HG03442 (cell line): ENCODE measurements around the gene TNIP1.

Source experiments
- ATAC-seq: cut with Tn5 transposase; IDR thresholded peaks from one replicate; pipeline ENCODE4 v1.9.1; 2021; ENCODE audit warnings: mild to moderate bottlenecking, moderate library complexity; ENCODE audit not compliant: unreplicated experiment

Gene TNIP1

DNA sequence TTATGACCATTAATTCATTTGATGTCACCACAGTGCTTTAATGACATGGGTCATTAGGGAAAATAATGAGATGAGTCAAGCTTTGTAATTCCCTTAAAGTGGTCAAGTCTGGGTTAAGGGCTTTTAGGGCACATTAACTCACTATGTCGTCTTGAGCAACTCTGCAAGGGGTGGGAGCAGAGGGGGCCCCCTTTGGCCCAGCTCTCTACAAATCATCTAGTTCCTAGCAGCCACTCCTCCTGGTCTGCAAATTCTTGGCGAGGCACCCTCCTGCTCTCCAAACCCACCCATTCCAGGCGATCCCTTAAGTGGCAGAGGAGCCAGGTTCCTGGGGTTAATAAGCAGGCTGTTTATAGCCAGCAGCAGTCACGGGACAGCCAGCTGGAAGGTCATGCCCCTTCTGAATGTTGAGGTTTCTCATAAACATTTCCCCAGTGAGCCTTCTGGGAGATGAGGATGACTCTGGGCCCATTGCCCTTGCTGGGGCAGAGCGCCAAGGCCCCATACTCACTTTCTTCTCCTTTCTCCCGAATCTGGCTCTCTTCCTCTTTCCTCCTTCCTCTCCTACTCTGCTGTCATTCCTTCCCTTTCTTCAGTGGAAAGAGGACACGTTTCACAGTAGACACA is 74.8 kb downstream of the TNIP1 start:
- no peak for ATAC-seq

DNA sequence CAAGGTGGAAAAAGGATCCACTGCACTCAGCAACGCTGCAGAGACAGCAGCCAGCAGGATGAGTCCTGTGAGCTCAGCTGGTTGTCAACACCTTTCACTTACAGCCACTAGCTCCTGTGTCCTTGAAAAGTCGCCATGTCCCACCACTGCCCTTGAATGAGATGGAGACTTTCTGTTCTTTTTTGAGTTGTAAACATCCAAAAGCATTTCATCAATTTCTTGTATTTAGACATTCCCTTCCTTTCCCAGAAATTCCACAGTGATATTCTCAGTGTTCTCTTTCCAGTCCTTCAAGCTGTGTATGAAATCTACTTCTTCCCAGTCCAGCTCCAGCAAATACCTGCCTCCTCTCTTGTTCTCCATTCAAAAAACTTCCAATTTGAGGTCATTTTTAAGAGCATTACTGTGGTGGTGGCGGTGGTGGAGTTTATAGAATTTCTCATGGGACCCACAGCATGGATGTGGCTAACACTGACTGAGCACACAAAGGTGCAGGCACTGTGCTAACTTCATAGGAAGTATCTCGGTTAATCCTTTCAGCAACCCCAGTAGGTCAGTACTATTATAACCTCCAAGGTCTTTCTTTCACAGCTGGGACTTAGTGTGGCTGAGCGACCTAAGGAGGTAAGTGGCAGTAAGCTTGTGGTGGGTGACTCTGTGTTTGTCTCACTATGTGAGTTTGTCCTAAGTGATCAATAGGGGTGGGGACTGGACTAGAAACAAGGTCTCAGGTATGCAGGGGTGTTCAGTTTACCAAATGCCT is 75.5 kb downstream of the TNIP1 start:
- no peak for ATAC-seq

DNA sequence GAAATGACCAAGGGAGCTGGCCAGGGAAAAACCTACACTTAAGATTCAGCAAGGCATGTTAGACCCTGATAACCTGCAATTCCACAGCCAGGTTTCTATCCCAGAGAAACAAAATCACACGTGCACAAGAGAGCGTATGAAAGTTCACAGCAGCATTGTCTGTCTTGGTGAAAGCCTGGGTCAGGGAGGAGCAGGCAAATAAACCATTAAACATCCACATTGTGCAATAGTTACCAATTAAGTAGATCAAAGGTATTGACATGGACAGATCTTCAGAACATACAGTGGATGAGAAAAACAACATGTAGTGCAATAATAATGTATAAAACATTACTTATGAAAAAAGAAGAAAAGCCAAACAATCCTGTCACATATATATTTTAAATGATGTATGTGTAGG is 76.3 kb downstream of the TNIP1 start:
- no peak for ATAC-seq

DNA sequence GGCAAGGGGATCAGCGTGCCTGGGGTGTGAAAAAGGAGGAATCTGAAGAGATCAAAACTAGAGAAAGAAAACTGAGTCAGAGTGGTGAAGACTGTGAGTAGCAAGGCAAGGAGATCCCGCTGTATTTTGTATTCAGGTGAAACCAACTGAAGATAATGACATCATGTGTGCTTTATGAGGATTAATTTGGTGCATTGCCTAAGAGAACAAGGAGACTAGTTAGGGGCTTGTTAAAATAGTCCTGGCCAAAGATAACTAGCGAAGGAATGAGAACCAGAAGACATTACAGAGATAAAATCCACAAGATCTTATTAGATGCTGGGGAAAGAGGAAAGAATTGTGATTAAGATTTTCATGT is 77.4 kb downstream of the TNIP1 start:
- ATAC-seq = no peak

DNA sequence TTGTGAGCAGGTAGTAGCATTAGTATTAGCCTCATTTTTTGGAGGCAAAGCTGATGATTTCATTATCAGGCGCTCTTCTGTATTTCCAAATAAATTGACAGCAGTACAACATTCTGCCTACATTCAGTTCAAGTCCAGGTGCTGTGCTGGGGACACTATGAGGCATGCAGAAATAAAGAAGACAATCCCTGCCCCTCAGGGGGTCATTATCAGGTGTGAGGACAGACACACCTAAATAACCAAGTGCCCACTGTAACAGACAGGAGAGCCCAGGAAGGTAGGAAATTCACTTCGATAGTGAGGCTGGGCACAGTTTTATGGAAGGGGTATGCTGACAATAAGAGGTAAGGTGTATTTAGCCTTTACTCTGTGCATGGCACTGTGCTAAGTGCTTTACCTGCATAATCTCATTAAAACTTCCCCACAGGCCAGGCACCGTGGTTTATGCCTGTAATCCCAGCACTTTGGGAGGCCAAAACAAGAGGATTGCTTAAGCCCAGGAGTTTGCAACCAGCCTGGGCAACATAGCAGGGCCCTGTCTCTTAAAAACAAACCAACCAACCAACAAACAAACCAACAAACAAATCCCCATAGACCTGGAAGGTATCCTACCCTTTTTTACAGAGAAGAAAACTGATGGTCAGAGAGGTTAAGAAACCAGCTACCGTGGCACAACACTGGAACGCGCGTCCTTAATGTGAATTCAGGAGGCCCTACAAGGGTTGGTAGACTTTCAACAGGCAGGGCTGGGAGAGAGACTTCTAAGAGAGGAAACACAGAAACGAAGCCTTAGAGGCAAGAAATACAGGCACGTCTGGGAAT is 77.9 kb downstream of the TNIP1 start:
- ATAC-seq = no peak

DNA sequence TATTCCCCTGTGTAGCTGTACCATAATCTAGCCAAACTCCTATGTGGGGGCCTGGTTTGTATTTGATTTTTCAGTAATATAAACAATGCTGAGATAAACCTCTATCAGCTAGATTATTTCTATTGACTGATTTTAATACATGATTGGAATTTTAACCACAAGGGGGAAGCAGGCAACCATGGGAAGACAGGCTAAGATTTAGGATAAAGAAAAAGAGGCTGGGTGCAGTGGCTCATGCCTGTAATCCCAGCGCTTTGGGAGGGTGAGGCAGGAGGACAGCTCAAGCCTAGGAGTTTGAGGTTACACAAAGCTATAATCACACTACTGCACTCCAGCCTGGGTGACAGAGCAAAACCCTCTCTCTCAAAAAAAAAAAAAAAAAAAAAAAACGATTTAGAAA is 78.6 kb downstream of the TNIP1 start:
- no peak for ATAC-seq

DNA sequence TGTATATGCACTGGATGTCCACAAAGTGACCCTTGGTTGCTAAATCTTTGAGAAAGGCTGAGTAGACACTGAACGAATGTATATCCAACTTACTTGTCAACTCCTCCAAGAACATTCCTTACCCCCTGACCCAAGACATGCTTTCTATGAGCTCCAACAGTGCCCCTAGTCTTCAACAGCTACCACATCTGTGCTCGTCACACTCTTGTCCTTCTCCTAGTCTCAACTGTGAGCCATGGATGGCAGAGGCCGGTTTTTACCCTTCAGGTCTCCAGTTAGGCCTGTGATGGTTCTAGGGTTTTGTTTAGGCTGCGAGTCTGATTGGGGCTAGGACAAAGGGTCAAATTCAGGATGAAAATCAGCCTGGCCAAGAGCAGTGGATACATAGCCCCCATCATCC is 79.4 kb downstream of the TNIP1 start:
- no peak for ATAC-seq

DNA sequence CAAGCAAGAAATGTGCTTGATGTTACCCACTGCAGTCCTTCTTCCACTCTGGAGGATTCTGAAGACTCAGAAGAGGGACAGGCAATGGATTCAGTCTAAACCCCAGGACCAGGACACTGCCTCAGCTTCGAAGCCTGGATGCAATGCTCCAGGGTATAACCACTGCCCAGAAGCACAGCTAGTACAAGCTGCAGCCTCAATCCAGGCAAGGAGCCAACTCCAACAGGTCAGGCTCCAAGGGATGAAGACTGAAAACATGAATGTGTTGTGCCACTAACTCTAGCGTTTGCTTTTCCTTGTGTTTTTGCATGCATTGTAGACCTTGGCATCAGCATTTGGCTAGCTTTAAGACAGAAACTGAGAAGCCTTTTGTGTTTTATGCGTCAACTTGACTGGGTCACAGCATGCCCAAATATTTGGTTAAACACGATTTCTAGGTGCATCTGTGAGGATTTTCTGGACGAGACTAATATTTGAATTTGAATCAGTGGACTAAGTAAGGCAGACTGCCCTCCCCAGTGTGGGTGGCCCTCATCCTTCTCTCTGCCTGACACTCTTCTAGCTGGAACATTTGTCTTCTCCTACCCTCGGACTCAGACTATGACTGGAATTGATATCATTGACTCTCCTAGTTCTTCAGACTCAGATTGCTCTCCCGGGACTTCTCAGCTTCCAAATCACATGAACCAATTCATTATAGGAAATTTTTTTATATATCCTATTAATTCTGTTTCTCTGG is 81.0 kb downstream of the TNIP1 start:
- ATAC-seq = no peak

DNA sequence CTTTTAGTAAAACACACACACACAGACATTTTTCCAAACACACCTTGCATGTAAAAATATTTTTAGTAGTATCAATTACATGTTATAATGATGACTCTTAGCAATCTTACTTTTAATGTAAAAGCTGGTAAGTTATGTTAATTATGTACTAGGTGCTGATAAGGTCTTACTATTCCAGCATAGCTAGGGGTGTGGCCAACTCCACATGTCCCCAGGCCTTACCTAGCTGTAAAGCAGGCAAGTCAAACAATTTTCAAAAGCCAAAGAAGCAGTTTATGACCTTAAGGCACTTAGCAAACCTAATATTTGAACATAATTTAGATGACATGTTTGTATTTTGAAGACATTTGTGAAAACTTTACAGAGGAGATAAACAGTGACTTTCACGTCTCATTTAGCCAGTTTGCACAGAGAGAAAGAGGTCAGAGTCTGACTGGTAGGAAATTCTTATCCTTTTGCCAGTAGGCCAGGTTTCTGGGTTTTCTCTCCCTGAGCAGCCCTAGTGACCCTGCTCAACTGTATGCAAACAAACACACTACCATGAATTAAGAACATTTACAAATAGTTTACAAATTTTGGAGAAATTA is 86.9 kb downstream of the TNIP1 start:
- ATAC-seq = no peak

DNA sequence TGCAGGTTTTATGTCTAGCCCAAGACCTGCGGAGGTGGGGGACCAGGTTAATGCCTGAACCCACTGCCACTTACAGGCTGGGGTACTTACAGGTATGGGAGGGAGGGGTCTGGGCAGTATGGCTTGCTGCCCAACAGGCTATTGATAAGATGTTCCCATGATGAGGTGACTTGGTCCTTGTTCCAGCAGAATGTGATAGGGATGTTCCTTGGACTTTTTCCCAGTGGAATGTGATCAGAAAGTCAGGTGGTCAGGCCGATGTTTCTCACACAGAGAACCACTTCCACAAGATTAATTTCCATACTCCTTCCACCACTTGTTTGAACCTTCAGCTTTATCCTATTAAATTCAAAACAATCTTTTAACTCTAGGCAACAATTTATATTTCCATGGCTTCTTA is 87.4 kb downstream of the TNIP1 start:
- no peak for ATAC-seq

DNA sequence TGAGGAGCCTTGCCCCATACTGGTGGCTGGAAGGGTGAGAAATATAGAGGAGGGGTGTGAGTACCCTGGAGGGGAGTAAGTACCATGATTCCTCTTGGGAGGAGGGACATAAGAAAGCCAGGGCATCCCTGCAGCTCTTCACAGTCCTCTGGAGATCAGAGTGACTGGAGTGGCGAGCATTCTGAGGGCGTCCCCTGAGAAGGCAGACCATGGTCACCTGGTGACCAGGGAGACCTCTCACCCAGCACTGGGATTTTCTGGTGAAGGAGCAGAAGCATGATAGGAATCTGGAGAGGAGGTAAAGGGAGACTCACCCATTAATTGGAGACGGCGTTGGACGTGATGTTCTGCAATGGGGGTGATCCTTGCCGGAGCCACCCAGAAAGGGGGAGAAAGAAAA is 88.1 kb downstream of the TNIP1 start:
- ATAC-seq = no peak

DNA sequence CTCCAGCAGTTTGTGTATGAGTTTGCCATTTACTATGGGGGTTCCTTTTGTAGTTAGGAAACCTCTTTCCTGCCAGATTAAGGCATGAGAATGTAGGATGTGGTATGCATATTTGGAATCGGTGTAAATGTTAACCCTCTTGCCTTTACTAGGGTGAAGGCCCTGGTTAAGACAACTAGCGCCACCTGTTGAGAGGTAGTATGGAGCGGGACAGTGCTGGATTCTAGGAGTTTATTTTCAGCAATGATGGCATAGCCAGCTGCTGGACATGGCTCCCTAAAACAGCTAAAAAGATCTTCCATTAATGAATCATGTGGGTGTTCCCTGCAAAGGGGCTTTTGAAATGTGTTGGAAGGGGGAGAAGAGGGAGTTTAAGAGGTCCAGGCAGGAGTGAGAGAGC is 91.1 kb downstream of the TNIP1 start:
- no peak for ATAC-seq

DNA sequence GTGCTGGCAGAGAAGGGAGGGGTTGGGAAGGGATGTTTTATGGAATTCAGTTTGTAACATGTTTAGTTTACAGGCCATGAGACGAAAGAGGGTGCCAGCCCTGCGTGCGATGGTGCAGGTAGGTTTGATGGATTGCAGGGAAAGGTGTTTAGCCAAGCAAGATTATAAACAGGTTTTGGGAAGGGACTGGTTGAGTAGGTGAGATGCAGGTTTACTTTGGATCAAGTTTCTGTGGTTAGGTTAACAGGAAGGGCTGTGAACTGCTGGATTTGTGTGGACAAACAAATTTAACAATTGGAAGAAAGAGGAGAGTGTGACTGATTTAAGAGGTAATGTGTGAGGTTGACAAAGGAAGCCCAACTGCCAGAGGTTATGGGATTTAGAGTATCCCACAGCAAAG is 93.1 kb downstream of the TNIP1 start:
- no peak for ATAC-seq
